ENCODE measurements around the gene KANK3. TPM values are rescaled to one million over a fixed set of nuclear protein-coding genes. Genes with fewer than 3 reads are reported as not detected.

Gene KANK3
- total and polyA plus RNA-seq, 10 of the 15 experiments (the other 5 are each of a cell fraction or from before 2014, with no cell fraction given), result 0.03 to 0.93 (median 0.22) TPM; not detected in 1

GRCh38 chr19:8373867-8374813 lies 31.1 kb upstream of the KANK3 start (continued):
- TF ChIP-seq PBX3 (IDR thresholded peaks at IDR 0.05; ENCODE audit: insufficient replicate concordance, low read depth, low read length), result no peak

GRCh38 chr19:8371011-8371804 lies 28.1 kb upstream of the KANK3 start:
- intact Hi-C loops (cut with micrococcal nuclease; ENCODE audit: unreplicated experiment) (no loop called here), in situ Hi-C loops (cut with MboI) (no loop called here)
- Histone ChIP-seq H3K4me3 (no peak overlapping the region), H3K27ac (ENCODE audit: control insufficient read depth, insufficient read depth) (no peak overlapping the region), H2AFZ (ENCODE audit: control insufficient read depth, low read depth, low read length) (no peak overlapping the region), H3K79me2 (ENCODE audit: control insufficient read depth, insufficient read depth, low read length) (no peaks in the 10 kb centered on the region), H3K9me3 (replicated peaks; ENCODE audit: control insufficient read depth, insufficient read depth, low read length) (no peaks in the 10 kb centered on the region), H3K36me3 (ENCODE audit: control insufficient read depth in 2 of 2, insufficient read depth in 2 of 2, low read length in 1 of 2) (no peaks in the 10 kb centered on the region), H4K20me1 (ENCODE audit: control insufficient read depth, insufficient read depth) (no peaks in the 10 kb centered on the region), H3K27me3 (replicated peaks in 1 of 2; ENCODE audit: control insufficient read depth in 2 of 2, insufficient read depth in 2 of 2, low read length in 1 of 2) (no peaks in the 10 kb centered on the region), H3K4me1 (ENCODE audit: control insufficient read depth, insufficient read depth, low read length) (no peaks in the 10 kb centered on the region), H3K4me2 (ENCODE audit: control insufficient read depth, insufficient read depth) (no peak overlapping the region), H3K9ac (ENCODE audit: control insufficient read depth, insufficient read depth, low read length) (no peak overlapping the region)
- ChIA-PET RAD21 (ENCODE audit: unreplicated experiment) (no interaction called here), CTCF (interaction anchor here (1.1 kb wide), 1 partner anchor 23 kb away, joined by 3 read pairs; no protein-coding TSS in a partner anchor), SMC1A (ENCODE audit: uncharacterized antibody, unreplicated experiment) (no interaction called here), POLR2A (interaction anchor here (0.6 kb wide), 1 partner anchor 48 kb away, joined by 3 read pairs; no protein-coding TSS in a partner anchor)
- FAIRE-seq, result no peak
- TF ChIP-seq DPF2 (IDR thresholded peaks at IDR 0.05) (no peak), FOXK2 (IDR thresholded peaks at IDR 0.05) (no peak), NR2F1 (conservative IDR thresholded peaks at IDR 0.05) (no peak), HSF1 (IDR thresholded peaks at IDR 0.05; ENCODE audit: low read depth, low read length) (no peak)
- WGBS (ENCODE audit: insufficient coverage, insufficient replicate concordance, low lambda C conversion rate, missing lambda C conversion rate), result 64% methylated on average over 25 of the region's 28 CpGs
- DNase-seq (ENCODE audit: low read depth, low spot score), result no peak
- no TSS peak for BruUV-seq (replicated peaks)
- ATAC-seq, result no peak

Data from GM12878 (cell line).